DND-41 (cell line): ENCODE data around the gene POU5F2.

Experiments used
- EZH2 ChIP-seq: IDR thresholded peaks from 3 replicates; pipeline ENCODE4 v1.6.1; 2012; ENCODE audit warnings: borderline replicate concordance, low read depth, mild to moderate bottlenecking, moderate library complexity, low read length, inconsistent platforms; ENCODE audit not compliant: severe bottlenecking
- TF ChIP-seq, protein P1 (sequence below): IDR thresholded peaks from 2 replicates; pipeline ENCODE4 v1.5.1; 2012; ENCODE audit warnings: borderline replicate concordance, low read length, moderate library complexity, mild to moderate bottlenecking; ENCODE audit not compliant: poor library complexity, severe bottlenecking; ENCODE audit errors: extremely low read depth

DNA sequence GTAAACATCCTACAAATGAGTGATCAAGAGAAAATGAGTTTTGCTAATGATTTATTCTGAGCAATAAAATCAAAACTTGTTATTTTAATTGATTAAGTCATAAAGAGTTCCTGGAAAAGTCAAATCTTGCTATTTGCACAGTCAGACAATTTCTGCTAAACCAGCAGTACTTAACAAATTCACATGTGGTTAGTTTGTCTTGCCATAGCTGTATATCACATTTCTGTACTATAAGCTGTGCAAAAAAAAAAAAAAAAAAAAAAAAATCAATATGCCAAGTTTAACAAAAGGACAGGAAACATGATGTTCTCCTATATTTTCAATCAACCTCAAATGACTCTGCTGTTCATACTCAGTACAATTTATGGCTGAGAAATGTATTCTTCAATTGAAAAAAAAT is 24.9 kb downstream of the POU5F2 start:
- TF ChIP-seq, protein P1, sequence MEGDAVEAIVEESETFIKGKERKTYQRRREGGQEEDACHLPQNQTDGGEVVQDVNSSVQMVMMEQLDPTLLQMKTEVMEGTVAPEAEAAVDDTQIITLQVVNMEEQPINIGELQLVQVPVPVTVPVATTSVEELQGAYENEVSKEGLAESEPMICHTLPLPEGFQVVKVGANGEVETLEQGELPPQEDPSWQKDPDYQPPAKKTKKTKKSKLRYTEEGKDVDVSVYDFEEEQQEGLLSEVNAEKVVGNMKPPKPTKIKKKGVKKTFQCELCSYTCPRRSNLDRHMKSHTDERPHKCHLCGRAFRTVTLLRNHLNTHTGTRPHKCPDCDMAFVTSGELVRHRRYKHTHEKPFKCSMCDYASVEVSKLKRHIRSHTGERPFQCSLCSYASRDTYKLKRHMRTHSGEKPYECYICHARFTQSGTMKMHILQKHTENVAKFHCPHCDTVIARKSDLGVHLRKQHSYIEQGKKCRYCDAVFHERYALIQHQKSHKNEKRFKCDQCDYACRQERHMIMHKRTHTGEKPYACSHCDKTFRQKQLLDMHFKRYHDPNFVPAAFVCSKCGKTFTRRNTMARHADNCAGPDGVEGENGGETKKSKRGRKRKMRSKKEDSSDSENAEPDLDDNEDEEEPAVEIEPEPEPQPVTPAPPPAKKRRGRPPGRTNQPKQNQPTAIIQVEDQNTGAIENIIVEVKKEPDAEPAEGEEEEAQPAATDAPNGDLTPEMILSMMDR: no peak
- no peak for TF ChIP-seq EZH2
